HCEC 1CT (cell line): ENCODE data around the gene PRDM12.
A peak's percentile ranks its signal among the peaks of the same experiment; 100 is the strongest.

Source experiments
- DNase-seq: peaks from one replicate; pipeline ENCODE4 v3.0.0-alpha.2; 2017

Gene PRDM12

DNA sequence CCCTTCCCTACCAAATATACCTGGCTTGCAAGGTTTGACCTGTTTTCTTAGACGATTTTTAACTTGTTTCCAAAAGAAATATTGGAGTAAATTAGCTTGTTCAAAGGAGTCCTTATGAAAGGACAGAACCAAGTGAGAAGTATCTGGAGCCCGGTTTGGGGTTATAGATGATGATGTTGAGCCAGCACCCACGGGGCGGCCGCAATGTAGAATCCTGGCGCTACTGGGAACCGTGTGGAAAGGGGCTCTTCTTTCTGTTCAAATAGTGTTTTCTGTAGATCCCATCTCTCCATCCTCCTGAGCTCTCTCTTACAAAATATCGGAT is 28.7 kb downstream of the PRDM12 start:
- no peak for DNase-seq

DNA sequence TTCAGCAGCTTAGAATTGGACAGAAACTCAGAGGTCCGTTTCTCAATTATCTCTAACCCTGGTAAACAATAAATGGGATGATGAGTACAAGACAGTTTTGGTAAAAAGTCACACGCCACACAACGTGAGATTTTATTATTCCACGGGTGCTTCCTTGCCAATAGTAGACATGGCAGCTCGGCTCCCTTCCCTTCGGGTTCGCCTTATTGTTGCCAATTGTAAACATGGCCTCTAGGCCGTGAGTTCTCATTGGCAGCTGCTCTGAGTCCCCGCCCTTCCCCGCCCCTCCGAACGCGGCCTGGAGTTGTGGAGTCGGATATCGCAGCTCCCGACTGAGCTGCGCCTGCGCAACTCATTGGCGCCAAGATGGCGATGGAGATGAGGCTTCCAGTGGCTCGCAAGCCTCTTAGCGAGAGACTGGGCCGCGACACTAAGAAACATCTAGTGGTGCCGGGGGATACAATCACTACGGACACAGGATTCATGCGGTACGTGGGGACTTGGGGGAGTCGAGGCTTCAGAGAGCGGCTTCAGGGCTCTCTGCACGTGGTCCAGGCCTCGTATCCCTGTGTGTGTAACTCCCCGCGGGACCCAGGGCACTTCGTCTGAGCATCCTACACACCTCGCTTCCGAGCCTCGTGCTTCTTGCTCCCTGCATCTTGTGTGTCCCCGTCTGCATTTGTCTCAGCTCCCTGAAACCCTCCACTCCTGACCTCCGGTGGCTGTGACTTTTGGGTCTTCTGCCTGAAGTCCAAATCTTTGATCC is 29.2 kb downstream of the PRDM12 start, which contains the start of gene EXOSC2:
Gene EXOSC2 (plus strand): TSS at position 355 of the 766 bp plus-strand sequence. CDS start 12 bp downstream, at position 367.
- DNase-seq, result peak; percentile 98

DNA sequence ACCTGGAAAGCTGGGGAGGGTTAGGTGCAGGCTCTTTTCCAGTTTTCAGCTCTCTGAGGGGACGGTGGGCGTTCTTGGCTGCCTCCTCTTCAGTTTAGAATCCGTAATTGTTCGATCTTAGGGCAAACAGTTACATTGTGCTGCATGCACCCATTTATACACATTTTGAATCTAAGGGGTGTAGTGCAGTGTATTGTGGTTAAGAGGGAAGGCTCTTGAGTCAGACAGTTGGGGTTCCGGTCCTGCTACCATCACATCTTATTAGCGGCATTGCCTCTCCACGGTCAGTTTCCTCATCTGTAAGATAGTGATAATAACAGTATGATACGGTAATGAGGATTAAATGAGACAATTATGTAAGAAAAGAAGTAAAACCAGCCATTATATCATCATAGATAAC is 29.8 kb downstream of the PRDM12 start:
- peak; percentile 51 for DNase-seq

DNA sequence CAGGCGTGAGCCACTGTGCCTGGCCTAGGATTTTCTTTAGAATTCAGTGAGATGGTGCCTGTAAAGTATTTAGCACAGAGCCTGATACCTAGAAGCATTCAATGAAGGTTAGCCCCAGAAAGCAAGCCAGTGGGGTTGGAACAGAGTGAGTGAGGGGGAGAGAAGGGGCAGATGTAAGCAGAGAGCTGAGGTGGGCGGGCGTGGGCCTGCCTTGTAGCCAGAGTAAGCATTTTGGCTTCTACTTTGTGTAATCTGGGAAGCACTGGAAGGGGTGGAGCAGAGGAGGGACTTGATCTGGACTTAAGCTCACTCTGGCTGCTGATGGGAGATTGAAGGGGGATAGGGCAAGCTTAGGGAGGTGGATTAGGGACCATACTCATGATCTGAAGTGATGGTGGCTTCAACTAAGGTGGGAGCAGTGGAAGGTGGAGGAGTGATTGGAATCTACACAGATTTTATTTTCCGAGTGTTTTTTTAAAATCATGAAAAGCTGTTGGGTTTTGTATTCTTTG is 31.8 kb downstream of the PRDM12 start:
- DNase-seq, result no peak

DNA sequence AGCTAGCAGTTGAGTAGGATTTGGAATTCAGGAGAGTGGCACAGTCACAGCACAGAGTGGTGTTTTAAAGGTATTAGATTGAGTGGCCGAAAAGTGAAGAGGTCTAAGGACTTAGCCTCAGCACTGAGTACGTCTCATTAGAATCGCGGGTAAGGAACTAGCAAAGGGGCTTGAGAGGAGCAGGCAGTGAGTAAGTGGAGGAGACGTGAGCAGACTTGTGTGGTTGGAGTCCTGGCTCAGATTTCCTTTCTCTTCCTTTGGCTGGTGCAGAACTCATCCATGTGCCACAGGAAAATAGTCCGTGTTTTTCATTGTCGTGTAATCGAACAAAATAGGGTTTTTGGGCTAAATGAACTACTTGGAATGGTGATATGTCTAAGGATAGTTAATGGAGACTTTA is 32.6 kb downstream of the PRDM12 start:
- DNase-seq, result no peak

DNA sequence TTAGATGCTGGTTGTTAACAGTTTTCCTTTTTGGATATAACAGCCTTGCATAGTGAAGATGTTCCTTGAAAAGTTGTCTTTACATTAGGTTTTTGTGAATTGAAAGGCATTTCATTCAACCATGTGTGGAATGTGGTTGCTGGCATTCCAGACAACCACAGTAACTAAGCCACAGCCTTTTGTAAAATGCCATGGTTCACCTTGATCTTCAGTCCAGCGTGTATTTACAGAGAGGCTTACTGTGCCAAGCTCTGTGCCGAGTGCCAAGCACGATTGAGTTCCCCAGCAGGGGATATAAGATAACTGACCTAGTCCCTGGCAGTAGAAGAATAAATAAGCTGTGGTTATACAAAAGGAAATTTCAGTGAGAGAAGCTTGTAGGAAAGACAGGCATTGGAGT is 34.1 kb downstream of the PRDM12 start:
- DNase-seq, result no peak

DNA sequence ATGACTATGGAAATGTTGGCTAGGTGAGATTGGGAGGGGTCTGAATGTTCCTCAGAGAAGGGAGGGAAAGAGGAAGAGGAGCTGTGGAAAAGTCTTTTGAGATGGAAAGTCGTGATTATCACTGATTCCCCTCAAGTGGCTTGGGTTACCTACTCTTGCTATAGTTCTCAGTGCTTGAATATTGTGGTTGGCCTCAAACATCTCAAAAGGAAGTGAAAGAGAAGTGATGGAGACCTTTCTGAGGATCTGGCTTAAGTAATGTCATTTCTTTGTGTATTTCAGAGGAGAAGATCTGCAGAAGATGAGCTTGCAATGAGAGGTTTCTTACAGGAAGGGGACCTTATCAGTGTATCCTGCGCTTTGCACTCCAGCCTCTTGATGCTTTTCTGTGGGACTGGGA is 34.7 kb downstream of the PRDM12 start:
- DNase-seq, result no peak

DNA sequence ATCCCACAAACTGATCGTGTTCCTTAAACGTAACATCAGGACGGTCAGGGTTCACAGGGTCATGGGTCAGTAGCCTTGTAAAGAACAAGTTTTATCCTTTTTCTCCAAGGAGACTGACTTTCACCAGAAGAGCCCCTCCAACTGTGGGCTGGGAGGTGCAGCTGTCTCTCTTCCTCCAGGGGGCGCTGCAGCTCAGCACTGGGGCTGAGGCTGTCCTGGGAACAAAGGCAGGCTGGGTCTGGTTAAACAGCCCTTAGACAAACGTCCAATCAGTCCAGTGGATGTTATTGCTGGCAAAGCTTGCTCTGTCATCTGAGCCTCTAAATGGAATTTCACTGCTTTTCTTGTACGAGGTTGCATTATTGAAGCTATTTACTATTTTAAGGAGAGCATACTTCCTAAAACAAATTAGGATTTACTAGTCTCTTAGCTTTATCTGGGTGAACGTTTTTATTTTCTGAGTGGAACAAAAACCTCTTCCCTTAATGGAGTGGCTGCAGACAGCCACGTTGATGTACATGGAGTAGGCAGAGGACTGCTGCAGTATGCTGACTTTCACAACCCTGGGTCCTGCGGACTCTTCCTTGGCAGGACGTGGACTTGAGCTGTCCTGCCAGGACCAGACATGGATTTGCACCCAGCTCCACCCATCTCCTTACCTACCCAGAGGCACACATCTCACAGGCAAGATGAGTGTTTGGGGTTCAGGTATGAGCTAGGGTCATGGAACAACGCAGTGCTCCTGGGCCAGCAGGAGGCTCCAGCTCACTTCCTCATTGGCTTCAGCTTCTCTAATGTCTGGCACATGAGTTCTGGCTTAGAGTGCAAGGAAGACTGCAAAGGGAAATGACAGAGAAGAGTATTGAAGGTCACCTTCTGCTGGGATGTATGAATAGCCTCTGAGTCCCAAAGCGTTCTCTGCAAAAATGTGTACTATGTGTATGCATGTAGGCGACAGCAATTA is 36.9 kb downstream of the PRDM12 start:
- peak; percentile 62 for DNase-seq

DNA sequence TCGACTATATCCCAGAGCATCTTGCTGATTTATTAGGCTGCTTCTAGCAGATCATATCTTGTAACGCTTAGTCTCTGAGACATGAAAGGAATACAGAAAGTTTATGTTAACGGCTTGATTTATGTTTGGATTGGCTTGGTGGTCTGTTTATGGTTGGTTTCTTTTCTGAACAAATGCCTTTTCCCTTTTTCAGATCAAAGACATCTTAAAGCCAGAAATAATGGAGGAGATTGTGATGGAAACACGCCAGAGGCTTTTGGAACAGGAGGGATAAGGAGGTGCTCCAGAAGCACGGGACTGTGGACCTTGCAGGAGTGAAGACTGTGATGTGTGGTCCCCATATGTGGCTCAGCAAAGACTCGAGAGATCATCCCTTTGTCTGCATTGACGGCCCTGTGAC is 39.1 kb downstream of the PRDM12 start:
- DNase-seq, result no peak

DNA sequence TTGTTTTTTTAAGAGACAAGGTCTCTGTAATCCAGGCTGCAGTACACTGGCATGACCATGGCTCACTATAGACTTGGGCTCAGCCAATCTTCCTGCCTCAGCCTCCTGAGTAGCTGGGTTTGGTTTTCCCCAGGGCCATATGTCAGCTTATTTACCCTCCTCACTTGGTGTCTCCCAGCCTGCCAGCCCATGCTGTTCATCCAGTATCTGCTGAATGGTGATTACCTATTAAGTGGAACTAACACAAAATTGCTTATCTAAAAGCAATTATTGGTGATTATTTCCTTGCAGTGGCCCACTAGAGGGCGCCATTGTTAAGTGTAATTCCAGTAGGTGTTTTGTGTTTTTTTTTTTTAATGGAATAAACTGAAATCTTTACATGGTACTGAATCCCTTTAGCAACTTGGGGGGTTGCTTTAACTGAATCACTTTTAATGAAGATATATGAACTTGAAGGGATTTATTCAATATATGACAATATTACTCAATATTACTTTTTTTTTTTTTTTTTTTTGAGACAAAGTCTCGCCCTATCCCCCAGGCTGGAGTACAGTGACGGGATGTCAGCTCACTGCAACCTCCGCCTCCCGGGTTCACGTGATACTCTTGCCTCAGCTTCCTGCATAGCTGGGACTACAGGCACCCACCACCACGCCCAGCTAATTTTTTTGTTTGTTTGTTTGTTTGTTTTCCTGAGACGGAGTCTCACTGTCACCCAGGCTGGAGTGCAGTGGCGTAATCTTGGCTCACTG is 43.0 kb downstream of the PRDM12 start:
- DNase-seq, result peak; percentile 53

DNA sequence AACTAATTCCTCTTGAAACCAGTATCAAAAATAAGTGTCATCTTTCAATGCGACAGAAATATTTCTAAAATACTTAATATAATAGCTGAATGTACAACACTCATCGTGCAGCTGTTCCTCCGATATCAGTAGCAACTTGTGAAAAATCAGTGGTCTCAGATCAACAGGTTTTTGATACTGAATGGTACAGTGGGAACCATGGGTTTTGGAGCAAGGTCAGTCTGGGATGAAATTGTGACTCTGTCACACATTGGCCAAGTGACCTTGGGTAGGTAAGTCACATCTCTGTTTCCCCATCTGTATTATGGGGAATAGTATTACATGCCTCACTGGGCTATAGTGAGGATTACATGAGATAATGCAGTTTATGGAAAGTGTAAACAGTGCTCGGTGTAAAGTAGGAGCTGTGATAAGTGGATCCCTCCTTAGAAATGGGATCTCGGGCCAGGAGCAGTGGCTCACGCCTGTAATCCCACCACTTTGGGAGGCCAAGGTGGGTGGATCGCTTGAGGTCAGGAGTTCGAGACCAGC is 46.5 kb downstream of the PRDM12 start:
- no peak for DNase-seq

DNA sequence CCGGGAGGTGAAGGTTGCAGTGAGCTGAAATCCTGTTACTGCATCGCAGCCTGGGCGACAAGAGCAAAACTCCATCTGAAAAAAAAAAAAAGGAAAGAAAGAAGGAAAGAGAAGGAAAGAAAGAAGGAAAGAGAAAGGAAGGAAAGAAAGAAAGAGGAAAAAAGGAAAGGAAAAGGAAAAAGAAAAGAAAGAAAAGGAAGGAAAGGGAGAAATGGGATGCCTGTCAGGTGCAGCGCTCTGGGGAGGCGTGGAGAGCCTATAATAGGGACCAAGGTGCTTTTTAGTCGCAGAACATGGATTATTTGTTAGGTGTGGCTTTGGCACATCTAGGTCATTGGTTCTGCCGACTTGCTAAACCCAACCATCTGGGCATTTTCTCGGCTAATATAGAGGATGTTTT is 47.1 kb downstream of the PRDM12 start:
- no peak for DNase-seq

DNA sequence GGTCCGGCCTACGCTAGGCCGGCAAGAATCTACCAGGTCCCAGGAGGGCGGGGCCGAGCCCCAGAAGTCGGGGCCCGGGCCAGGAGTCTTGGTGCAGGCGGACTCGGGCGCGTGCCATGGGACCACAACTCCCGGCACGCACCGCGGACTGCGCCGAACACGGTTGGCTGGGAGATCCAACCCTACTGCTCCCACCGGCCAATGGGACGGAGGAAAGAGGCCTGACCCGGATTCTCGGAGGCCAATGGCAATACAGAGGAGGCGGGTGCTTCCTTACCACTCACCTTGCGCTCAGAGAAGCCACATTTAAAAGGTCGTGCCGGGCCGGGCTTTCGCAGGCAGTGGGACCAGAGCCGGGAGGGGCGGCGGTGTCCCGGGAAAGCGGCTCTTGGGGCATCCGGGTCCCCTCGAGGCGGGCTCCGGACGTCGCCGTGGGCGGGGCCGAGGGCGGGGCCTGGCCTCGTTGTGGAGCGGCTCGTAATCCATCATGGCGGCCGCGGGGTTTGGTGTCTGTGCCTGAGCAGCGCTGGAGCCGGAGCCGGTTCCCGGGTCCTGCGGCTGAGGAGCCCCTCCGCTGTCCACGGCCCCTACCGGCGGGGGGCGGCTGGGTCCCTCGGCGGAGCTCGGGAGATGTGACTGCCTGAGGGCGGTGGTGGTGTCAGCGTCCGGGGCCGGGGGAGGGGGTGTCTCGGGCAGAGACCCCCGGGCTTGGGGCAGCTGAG is 48.3 kb downstream of the PRDM12 start:
- DNase-seq, result peak; percentile 99

DNA sequence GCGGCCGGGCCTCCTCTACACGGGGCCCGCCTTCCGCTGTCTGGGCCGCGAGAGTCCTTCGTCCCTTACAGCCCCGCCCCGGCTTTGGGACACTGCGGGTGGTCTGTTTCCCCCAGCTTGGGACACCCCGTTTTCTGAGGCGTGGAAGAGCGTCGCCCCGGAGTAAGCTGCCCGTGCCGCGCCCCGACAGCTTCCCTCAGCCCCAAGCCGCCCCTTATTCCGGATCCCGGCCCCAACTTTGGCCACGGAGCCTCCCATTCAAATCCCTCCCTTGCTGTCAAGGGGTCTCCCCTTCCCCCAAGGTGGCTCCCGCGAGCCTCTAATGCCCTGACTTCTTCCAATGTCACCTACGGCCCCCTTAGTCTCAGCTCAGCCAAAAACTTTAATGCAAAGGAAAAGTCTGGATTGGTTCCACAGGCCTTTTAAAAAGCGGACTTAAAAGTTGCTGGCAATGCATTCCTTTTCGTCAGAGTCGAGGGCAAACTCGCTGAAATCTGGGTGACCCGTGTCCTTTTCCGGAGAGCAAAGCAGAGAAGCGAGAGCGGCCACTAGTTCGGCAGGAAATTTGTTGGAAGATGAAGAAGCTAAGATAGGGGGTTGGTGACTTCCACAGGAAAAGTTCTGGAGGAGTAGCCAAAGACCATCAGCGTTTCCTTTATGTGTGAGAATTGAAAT is 49.0 kb downstream of the PRDM12 start:
- DNase-seq, result peak; percentile 24

DNA sequence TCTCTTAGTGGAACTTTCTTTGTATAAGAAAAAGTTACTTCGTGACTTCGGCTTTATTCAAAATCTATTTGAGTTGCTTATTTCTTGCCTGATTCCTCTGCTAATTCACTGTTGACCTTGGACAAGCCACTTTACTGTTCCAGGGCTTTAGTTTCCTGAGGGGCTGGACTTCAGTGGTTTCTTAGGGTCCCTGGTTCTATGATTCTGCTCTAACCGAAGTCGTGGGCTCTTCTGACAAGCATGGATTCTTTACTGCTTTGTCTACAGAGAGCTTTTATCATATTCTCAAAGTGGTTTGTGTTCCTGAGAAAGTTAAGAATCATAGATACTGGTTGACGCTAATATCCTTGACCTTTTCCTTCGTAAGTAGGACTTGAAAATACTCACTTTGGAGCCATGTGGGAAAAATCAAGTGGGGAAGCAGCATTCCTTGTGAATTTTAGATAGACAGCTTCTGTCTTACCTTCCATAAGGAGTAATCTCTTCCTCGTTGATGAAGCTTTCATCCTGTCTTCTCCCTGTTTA is 50.3 kb downstream of the PRDM12 start:
- DNase-seq, result no peak

DNA sequence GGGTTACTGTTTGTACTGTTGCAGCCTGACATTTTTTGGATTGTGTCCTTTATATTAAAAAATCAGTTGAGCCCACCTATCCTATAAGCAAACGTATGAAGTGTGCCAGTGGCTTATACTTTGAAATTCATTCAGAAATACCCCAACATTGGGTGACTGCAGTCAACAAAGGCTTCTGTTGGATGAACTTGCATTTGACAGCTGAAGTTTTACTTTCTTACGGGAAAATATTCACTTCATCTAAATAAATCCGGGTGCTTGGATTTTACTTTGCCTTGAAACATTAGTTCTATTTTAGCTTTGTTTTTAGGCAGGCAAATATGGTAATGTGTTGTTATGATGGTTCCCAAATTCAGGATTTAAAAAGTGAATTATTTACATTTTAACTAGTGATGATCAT is 50.9 kb downstream of the PRDM12 start:
- no peak for DNase-seq

DNA sequence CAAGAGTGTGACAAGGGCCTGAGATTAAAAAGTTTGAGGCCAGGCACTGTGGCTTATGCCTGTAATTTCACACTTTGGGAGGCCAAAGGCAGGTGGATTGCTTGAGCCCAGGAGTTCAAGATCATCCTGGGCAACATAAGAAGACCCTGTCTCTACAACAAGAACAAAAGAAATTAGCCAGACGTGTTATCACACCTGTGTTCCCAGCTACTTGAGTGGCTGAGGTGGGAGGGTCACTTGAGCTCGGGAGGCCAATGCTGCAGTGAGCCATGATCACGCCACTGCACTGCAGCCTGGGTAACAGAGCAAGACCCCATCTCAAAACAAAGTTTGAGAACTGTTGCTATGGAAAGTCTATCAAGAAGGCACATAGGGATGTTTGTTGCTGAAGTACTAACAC is 54.2 kb downstream of the PRDM12 start:
- no peak for DNase-seq

DNA sequence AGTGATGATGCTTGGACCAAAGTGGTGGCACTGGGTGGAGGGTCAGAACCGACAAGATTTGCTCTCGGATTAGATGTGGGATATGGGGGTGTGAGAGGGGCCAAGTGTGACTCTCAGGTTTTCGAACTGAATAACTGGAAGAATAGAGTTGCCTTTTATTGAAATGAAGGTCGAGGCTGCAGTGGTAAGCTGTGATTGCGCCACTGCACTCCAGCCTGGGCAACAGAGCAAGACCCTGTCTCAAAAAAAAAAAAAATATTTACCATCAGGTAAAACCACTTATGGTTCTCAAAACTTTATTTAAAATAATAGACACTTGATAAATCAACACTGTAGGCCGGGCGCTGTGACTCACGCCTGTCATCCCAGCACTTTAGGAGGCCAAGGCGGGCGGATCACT is 56.4 kb downstream of the PRDM12 start:
- DNase-seq, result no peak

DNA sequence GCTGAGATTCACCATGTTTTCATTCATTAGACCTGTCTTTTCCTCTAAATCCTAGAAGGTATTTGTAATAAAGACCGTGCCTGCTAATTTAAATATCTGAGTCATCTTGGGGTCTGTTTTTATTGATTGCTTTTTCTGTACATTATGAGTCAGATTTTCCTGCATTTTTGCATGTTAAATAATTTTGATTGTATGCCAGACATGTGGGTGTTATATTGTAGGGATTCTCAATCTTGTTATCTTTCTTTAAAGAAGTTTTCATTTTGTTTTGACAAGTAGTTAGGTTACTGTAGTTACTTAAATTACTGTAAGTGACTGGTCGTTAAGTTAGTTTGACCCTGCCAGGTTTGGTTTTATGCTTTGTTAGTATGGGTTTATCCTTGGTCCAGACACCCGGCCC is 64.3 kb downstream of the PRDM12 start:
- DNase-seq, result peak; percentile 89

DNA sequence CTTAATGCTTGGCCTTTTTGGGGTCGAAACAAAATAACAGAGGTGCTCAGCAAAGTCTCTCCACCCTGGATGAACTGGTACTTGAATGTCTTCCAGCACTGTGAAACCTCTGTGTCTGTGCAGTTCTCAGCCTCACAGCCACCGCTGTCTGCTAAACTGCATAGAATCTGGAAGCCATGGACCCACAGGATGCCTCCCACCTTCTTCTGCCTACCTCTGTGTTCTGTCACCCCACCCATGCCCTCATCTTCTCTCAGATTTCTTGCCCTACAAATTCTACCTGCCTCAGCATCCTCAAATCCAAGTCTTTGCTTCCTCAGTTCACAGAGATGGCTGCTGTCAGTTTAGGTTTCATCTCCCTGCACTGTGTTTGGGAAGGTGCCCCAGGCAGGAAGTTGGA is 64.8 kb downstream of the PRDM12 start:
- no peak for DNase-seq

DNA sequence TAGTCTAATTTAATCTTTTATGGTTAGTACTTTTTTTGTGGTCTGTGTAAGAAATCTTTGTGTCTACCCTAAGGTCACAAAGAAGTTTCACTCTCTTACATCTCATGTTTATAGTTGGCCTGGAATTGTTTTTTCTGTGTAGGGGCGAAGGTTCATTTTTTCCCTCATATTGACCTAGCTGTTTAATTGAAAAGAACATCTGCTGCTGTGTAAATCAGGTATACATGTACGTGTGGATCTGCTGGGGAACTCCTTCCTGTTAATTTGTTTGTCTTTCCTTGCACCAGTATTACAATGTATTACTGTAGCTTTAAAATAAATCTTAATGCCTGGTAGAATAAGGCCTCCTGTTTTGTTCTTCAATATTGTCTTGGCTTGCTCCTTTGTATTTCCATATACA is 67.0 kb downstream of the PRDM12 start:
- DNase-seq, result no peak
